H9 (cell line): ENCODE measurements around the gene NEDD4L. TPM values are rescaled to one million over a fixed set of nuclear protein-coding genes. Genes with fewer than 3 reads are reported as not detected.

ENCODE experiments used
- DNase-seq: peaks from one replicate; pipeline ENCODE4 v3.0.0-alpha.2; 2017
- H2AFZ ChIP-seq: one replicate; pipeline ENCODE4 v1.6.1; 2013; ENCODE audit warnings: mild to moderate bottlenecking, low read length, control low read depth, moderate library complexity
- H2AK5ac ChIP-seq: 2 replicates; pipeline ENCODE4 v1.6.1; 2013; ENCODE audit warnings: low read length, control low read depth, mixed read lengths; ENCODE audit not compliant: insufficient read length
- H2BK120ac ChIP-seq: one replicate; pipeline ENCODE4 v1.6.1; 2013; ENCODE audit warnings: low read depth, mild to moderate bottlenecking, low read length, control low read depth, inconsistent platforms; ENCODE audit not compliant: poor library complexity, severe bottlenecking
- H2BK12ac ChIP-seq: 2 replicates; pipeline ENCODE4 v1.6.1; 2013; ENCODE audit warnings: low read length, control low read depth, mixed read lengths, low read depth; ENCODE audit not compliant: insufficient read length
- H2BK15ac ChIP-seq: 2 replicates; pipeline ENCODE4 v1.6.1; 2013; ENCODE audit warnings: low read depth, low read length, control low read depth
- H2BK20ac ChIP-seq: one replicate; pipeline ENCODE4 v1.6.1; 2013; ENCODE audit warnings: low read depth, mild to moderate bottlenecking, low read length, control low read depth, inconsistent platforms; ENCODE audit not compliant: poor library complexity, severe bottlenecking
- H2BK5ac ChIP-seq: 2 replicates; pipeline ENCODE4 v1.6.1; 2013; ENCODE audit warnings: low read length, control low read depth, mixed read lengths; ENCODE audit not compliant: insufficient read length
- H3K14ac ChIP-seq: 2 replicates; pipeline ENCODE4 v1.6.1; 2013; ENCODE audit warnings: low read length, control low read depth; ENCODE audit not compliant: insufficient read depth
- H3K18ac ChIP-seq: 2 replicates; pipeline ENCODE4 v1.6.1; 2013; ENCODE audit warnings: low read depth, mild to moderate bottlenecking, mixed read lengths, low read length, control low read depth; ENCODE audit not compliant: insufficient read length
- H3K23ac ChIP-seq: 2 replicates; pipeline ENCODE4 v1.6.1; 2013; ENCODE audit warnings: low read length, control low read depth, mixed read lengths, low read depth; ENCODE audit not compliant: insufficient read length
- H3K23me2 ChIP-seq: 2 replicates; pipeline ENCODE4 v1.6.1; 2013; ENCODE audit warnings: low read depth, mild to moderate bottlenecking, mixed read lengths, low read length, control low read depth; ENCODE audit not compliant: insufficient read length, poor library complexity, severe bottlenecking
- H3K27ac ChIP-seq: 2 replicates; pipeline ENCODE4 v1.5.1; 2013; ENCODE audit warnings: low read length, control low read depth, mixed read lengths, low read depth; ENCODE audit not compliant: insufficient read length
- H3K27me3 ChIP-seq: 2 replicates; pipeline ENCODE4 v1.6.1; 2013; ENCODE audit warnings: low read length, control low read depth, inconsistent platforms; ENCODE audit not compliant: insufficient read depth
- H3K4ac ChIP-seq: 2 replicates; pipeline ENCODE4 v1.6.1; 2013; ENCODE audit warnings: low read depth, mild to moderate bottlenecking, control low read depth, inconsistent platforms, low read length, moderate library complexity
- H3K4me1 ChIP-seq: 2 replicates; pipeline ENCODE4 v1.6.1; 2013; ENCODE audit warnings: low read length, control low read depth, inconsistent platforms; ENCODE audit not compliant: insufficient read depth
- H3K4me2 ChIP-seq: 2 replicates; pipeline ENCODE4 v1.6.1; 2013; ENCODE audit warnings: low read length, control low read depth, mixed read lengths; ENCODE audit not compliant: insufficient read length, insufficient read depth
- H3K56ac ChIP-seq: 2 replicates; pipeline ENCODE4 v1.6.1; 2013; ENCODE audit warnings: low read depth, mild to moderate bottlenecking, mixed read lengths, low read length, control low read depth; ENCODE audit not compliant: insufficient read length
- H3K79me1 ChIP-seq: 2 replicates; pipeline ENCODE4 v1.6.1; 2013; ENCODE audit warnings: low read depth, mild to moderate bottlenecking, moderate library complexity, low read length, control low read depth, inconsistent platforms; ENCODE audit not compliant: insufficient read depth, poor library complexity, severe bottlenecking
- H3K79me2 ChIP-seq: 2 replicates; pipeline ENCODE4 v1.6.1; 2013; ENCODE audit warnings: low read length, control low read depth, inconsistent platforms; ENCODE audit not compliant: insufficient read depth
- H3K9ac ChIP-seq: 2 replicates; pipeline ENCODE4 v1.6.1; 2013; ENCODE audit warnings: low read length, control low read depth, mixed read lengths; ENCODE audit not compliant: insufficient read length; ENCODE audit errors: extremely low read depth
- H3K9me3 ChIP-seq: one replicate; pipeline ENCODE4 v1.6.1; 2013; ENCODE audit warnings: low read depth, low read length, inconsistent platforms; ENCODE audit not compliant: control insufficient read depth
- H3T11ph ChIP-seq: one replicate; pipeline ENCODE4 v1.6.1; 2013; ENCODE audit warnings: mild to moderate bottlenecking, low read length, control low read depth, inconsistent platforms
- H4K20me1 ChIP-seq: one replicate; pipeline ENCODE4 v1.6.1; 2013; ENCODE audit not compliant: control insufficient read depth, insufficient read length, insufficient read depth
- H4K5ac ChIP-seq: 2 replicates; pipeline ENCODE4 v1.6.1; 2013; ENCODE audit warnings: low read depth, mild to moderate bottlenecking, mixed read lengths, low read length, control low read depth; ENCODE audit not compliant: insufficient read length
- H4K8ac ChIP-seq: replicated peaks from 2 replicates; pipeline ENCODE4 v1.6.1; 2013; ENCODE audit warnings: low read length, control low read depth, mixed read lengths, low read depth; ENCODE audit not compliant: insufficient read length
- H4K91ac ChIP-seq: 2 replicates; pipeline ENCODE4 v1.6.1; 2013; ENCODE audit warnings: low read depth, mild to moderate bottlenecking, moderate library complexity, mixed read lengths, low read length, control low read depth; ENCODE audit not compliant: insufficient read length
- H3K27ac Mint-ChIP-seq, 3 experiments: 2 replicates in 2 of 3; 3 replicates in 1 of 3; pipeline ENCODE4 v1.8.0; 2020 to 2021; ENCODE audit warnings: mixed read lengths in 3 of 3, mild to moderate bottlenecking in 1 of 3, moderate library complexity in 1 of 3
- H3K27me3 Mint-ChIP-seq: 2 replicates; pipeline ENCODE4 v1.8.0; 2021; ENCODE audit warnings: low read depth, mild to moderate bottlenecking, moderate library complexity, mixed read lengths
- H3K36me3 Mint-ChIP-seq, 3 experiments: 2 replicates in 2 of 3; 3 replicates in 1 of 3; pipeline ENCODE4 v1.8.0; 2020 to 2021; ENCODE audit warnings: low read depth in 3 of 3, mixed read lengths in 3 of 3; ENCODE audit not compliant: insufficient read depth in 1 of 3
- H3K4me1 Mint-ChIP-seq, 2 experiments: 2 replicates each; pipeline ENCODE4 v1.8.0; 2020; ENCODE audit warnings: mixed read lengths in 2 of 2
- H3K4me3 Mint-ChIP-seq, 2 experiments: 2 replicates in 1 of 2; 3 replicates in 1 of 2; pipeline ENCODE4 v1.8.0; 2020 to 2021; ENCODE audit warnings: mild to moderate bottlenecking in 2 of 2, mixed read lengths in 2 of 2, moderate library complexity in 1 of 2
- H3K9me3 Mint-ChIP-seq, 2 experiments: 2 replicates in 1 of 2; 3 replicates in 1 of 2; pipeline ENCODE4 v1.8.0; 2020; ENCODE audit warnings: mild to moderate bottlenecking in 2 of 2, mixed read lengths in 2 of 2, moderate library complexity in 1 of 2
- CTCF ChIP-seq: fragments of 200-600 bp; sonication (generic); conservative IDR thresholded peaks from 3 replicates; pipeline ENCODE4 v1.8.0; 2021; ENCODE audit warnings: antibody characterized with exemption, mild to moderate bottlenecking
- WGBS: extraction: QIAGEN DNeasy Blood & Tissue Kit; methylation state at CpG from one replicate; pipeline ENCODE4 v1.1.7; 2013; ENCODE audit warnings: missing lambda C conversion rate, low lambda C conversion rate, mixed read lengths; ENCODE audit not compliant: insufficient read length; ENCODE audit errors: extremely low coverage; 5-methylcytosine and 5-hydroxymethylcytosine counted together
- total RNA-seq: library from RNA; stranded (reverse); gene quantifications from 2 replicates; pipeline ENCODE4 v1.2.1, GENCODE V29; 2021

Gene NEDD4L
- total RNA-seq, 1 experiment from 2014 or later: 76.3 TPM

GRCh38 chr18:58150772-58151171 lies 106.7 kb downstream of the NEDD4L start:
- Histone ChIP-seq H3K56ac (no peak overlapping the region), H3K27ac (no peak overlapping the region), H3K4me1 (no peaks in the 10 kb centered on the region; the same call in 1 of the 2 replicates), H2BK12ac (no peak overlapping the region), H3K23ac (no peak overlapping the region), H2BK20ac (no peak overlapping the region), H4K8ac (no peak overlapping the region), H3T11ph (no peak overlapping the region), H2AFZ (no peak overlapping the region), H4K20me1 (no peaks in the 10 kb centered on the region), H2BK5ac (no peak overlapping the region), H3K4ac (no peak overlapping the region), H3K9ac (no peak overlapping the region), H2BK15ac (no peak overlapping the region), H3K4me2 (no peak overlapping the region), H2AK5ac (no peak overlapping the region), H3K18ac (no peak overlapping the region), H3K79me2 (no peaks in the 10 kb centered on the region; the same call in 1 of the 2 replicates), H3K79me1 (no peaks in the 10 kb centered on the region), H3K23me2 (no peaks in the 10 kb centered on the region), H4K5ac (no peak overlapping the region), H2BK120ac (no peak overlapping the region), H3K14ac (no peak overlapping the region), H4K91ac (no peak overlapping the region), H3K27me3 (no peaks in the 10 kb centered on the region), H3K9me3 (no peaks in the 10 kb centered on the region)
- Mint-ChIP-seq H3K4me3 (no peak overlapping the region), H3K36me3 (no peaks in the 10 kb centered on the region), H3K9me3 (no peaks in the 10 kb centered on the region), H3K4me1 (peaks cover 4 to 9% of the 10 kb centered on the region in 2 experiments), H3K27ac (no peak overlapping the region), H3K27me3 (no peaks in the 10 kb centered on the region)
- no peak for DNase-seq
- no peak for TF ChIP-seq CTCF
- no CpG with 5 or more reads among the region's 4 CpGs for WGBS
